Liver (tissue), 9 donors: ENCODE results near the gene RB1. TPM values are rescaled to one million over a fixed set of nuclear protein-coding genes. Genes with fewer than 3 reads are reported as not detected.

Experiments
- DNase-seq: peaks from one replicate; pipeline ENCODE4 v3.0.0-alpha.2; 2017; ENCODE audit warnings: low spot score
- H3K27ac ChIP-seq, 2 donors: one replicate each; pipeline ENCODE4 v1.7.0; 2013; ENCODE audit warnings: inconsistent platforms in 2 of 2, low read length in 2 of 2, control low read depth in 1 of 2, low read depth in 1 of 2, mild to moderate bottlenecking in 1 of 2
- H3K27me3 ChIP-seq, 4 donors: one replicate each; pipeline versions ENCODE4 v1.6.1 to v1.7.0; 2013; ENCODE audit warnings: low read length in 3 of 4, inconsistent platforms in 1 of 4, mild to moderate bottlenecking in 1 of 4, moderate library complexity in 1 of 4; ENCODE audit not compliant: control insufficient read depth in 4 of 4, insufficient read depth in 4 of 4
- H3K36me3 ChIP-seq, 4 donors: one replicate each; pipeline versions ENCODE4 v1.6.1 to v1.7.0; 2013; ENCODE audit warnings: low read length in 3 of 4, mild to moderate bottlenecking in 3 of 4, low read depth in 1 of 4, moderate library complexity in 1 of 4; ENCODE audit not compliant: control insufficient read depth in 4 of 4, insufficient read depth in 3 of 4
- H3K4me1 ChIP-seq, 4 donors: one replicate each; pipeline versions ENCODE4 v1.6.1 to v1.7.0; 2013; ENCODE audit warnings: low read length in 3 of 4, mild to moderate bottlenecking in 3 of 4, moderate library complexity in 1 of 4; ENCODE audit not compliant: control insufficient read depth in 4 of 4, insufficient read depth in 4 of 4
- H3K4me3 ChIP-seq, 3 donors: one replicate each; pipeline versions ENCODE4 v1.6.1 to v1.7.0; 2013; ENCODE audit warnings: low read length in 3 of 3, control low read depth in 1 of 3, low read depth in 1 of 3, mild to moderate bottlenecking in 1 of 3
- H3K9ac ChIP-seq, 2 donors: one replicate each; pipeline ENCODE4 v1.7.0; 2013; ENCODE audit warnings: low read length in 2 of 2, mild to moderate bottlenecking in 2 of 2, moderate library complexity in 2 of 2, control low read depth in 1 of 2, low read depth in 1 of 2
- H3K9me3 ChIP-seq, 4 donors: one replicate each; pipeline versions ENCODE4 v1.6.1 to v1.7.0; 2013; ENCODE audit warnings: low read length in 3 of 4; ENCODE audit not compliant: control insufficient read depth in 4 of 4
- CTCF ChIP-seq: fragments of 150-350 bp; IDR thresholded peaks from 2 replicates; pipeline ENCODE4 v1.5.1; 2017; ENCODE audit warnings: improper control_type of control experiment, low read depth, low read length; ENCODE audit not compliant: missing input control
- FOXA2 ChIP-seq: IDR thresholded peaks from 2 replicates; pipeline ENCODE4 v1.6.1; 2016; ENCODE audit warnings: antibody characterized with exemption
- HNF4G ChIP-seq: IDR thresholded peaks from 2 replicates; pipeline ENCODE4 v1.6.1; 2016; ENCODE audit warnings: antibody characterized with exemption
- JUND ChIP-seq, 2 donors: IDR thresholded peaks; 2 replicates each; pipeline ENCODE4 v1.6.1; 2016; ENCODE audit warnings: antibody characterized with exemption in 2 of 2
- MAX ChIP-seq: IDR thresholded peaks from 2 replicates; pipeline ENCODE4 v1.6.1; 2016; ENCODE audit warnings: antibody characterized with exemption
- NR2F2 ChIP-seq: IDR thresholded peaks from 2 replicates; pipeline ENCODE4 v1.6.1; 2016; ENCODE audit warnings: antibody characterized with exemption
- RAD21 ChIP-seq, 2 donors: IDR thresholded peaks; 2 replicates each; pipeline ENCODE4 v1.6.1; 2016; ENCODE audit warnings: antibody characterized with exemption in 2 of 2, mild to moderate bottlenecking in 2 of 2
- REST ChIP-seq: IDR thresholded peaks from 2 replicates; pipeline ENCODE4 v1.6.1; 2016; ENCODE audit warnings: antibody characterized with exemption, mild to moderate bottlenecking
- SP1 ChIP-seq: IDR thresholded peaks from 2 replicates; pipeline ENCODE4 v1.6.1; 2018; ENCODE audit warnings: antibody characterized with exemption, mild to moderate bottlenecking
- WGBS: extraction: QIAGEN DNeasy Blood & Tissue Kit; methylation state at CpG from one replicate; pipeline ENCODE4 v1.1.7; 2013; 5-methylcytosine and 5-hydroxymethylcytosine counted together
- polyA plus RNA-seq, 2 donors: library from polyadenylated mRNA; stranded (reverse) in 1 of 2; unstranded in 1 of 2; fragments of 200-250 nt in 1 of 2; fragments of >200 nt in 1 of 2; fragmentation: Nextera tagmentation in 1 of 2; extraction: Ambion mirVana in 1 of 2; gene quantifications; one replicate each; pipeline versions ENCODE4 v1.2.1 to v1.2.3, GENCODE V29; 2013 to 2015
- total RNA-seq, 2 donors: library from RNA; depleted of rRNA; stranded (reverse); fragments of >200 nt; gene quantifications; one replicate each; pipeline ENCODE4 v1.2.3, GENCODE V29; 2014
- TF ChIP-seq, protein P1 (sequence below): IDR thresholded peaks from 2 replicates; pipeline ENCODE4 v1.6.1; 2016; ENCODE audit warnings: antibody characterized with exemption
- donor health status: healthy.
- donor health status: healthy.
- donor health status: healthy.
- donor health status: healthy.
- donor health status: healthy.

The RB1 gene
- total and polyA plus RNA-seq, 4 donors: 6.6 to 30.6 (median 8.9) TPM

- Histone ChIP-seq H3K27ac (no peak overlapping the region), H3K36me3 (peaks cover 0 to 2% (median 0%) of the 10 kb centered on the region in 4 donors), H3K4me3 (no peak overlapping the region), H3K4me1 (peaks cover 0 to 3% (median 0%) of the 10 kb centered on the region in 4 donors), H3K9me3 (no peaks in the 10 kb centered on the region), H3K9ac (no peak overlapping the region), H3K27me3 (no peaks in the 10 kb centered on the region)
- no peak for TF ChIP-seq RAD21 (IDR thresholded peaks at IDR 0.05)
- TF ChIP-seq, protein P1, sequence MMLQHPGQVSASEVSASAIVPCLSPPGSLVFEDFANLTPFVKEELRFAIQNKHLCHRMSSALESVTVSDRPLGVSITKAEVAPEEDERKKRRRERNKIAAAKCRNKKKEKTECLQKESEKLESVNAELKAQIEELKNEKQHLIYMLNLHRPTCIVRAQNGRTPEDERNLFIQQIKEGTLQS: no peak
- no peak for TF ChIP-seq REST
- TF ChIP-seq HNF4G: no peak
- TF ChIP-seq CTCF: no peak
- TF ChIP-seq SP1: no peak
- no peak for TF ChIP-seq FOXA2
- no peak for TF ChIP-seq MAX
- TF ChIP-seq JUND (IDR thresholded peaks at IDR 0.05): no peak
- 96% methylated on average over 2 of the region's 2 CpGs for WGBS
- DNase-seq: no peak
Observed at GRCh38 chr13:48487968-48488367, 184.4 kb downstream of the RB1 start.

- no peaks in the 10 kb centered on the region for H3K36me3 ChIP-seq
- TF ChIP-seq NR2F2: no peak
- TF ChIP-seq REST: no peak
- H3K9me3 ChIP-seq: no peaks in the 10 kb centered on the region
- H3K9ac ChIP-seq: no peak overlapping the region
- H3K27me3 ChIP-seq: no peaks in the 10 kb centered on the region
- DNase-seq: no peak
- no peak overlapping the region for H3K4me3 ChIP-seq
- no peak overlapping the region for H3K27ac ChIP-seq
- peaks cover 4 to 7% (median 6%) of the 10 kb centered on the region in 4 donors for H3K4me1 ChIP-seq
Observed at GRCh38 chr13:48488995-48489394, 185.4 kb downstream of the RB1 start.
